ENCODE data around the gene GDF2.

The GDF2 gene

GRCh38 chr10:47374611-47375536 is 52.6 kb downstream of the GDF2 start:
- DNase-seq (no peak), ATAC-seq (ENCODE audit: insufficient read depth, low read depth) (no peak)
- Histone ChIP-seq H3K9ac (ENCODE audit: low read depth, low read length) (no peak overlapping the region), H3K4me3 (ENCODE audit: low read depth in 1 of 2, low read length in 2 of 2) (no peak overlapping the region), H4K20me1 (ENCODE audit: insufficient read depth, low read length) (no peaks in the 10 kb centered on the region), H3K27ac (ENCODE audit: low read length) (no peak overlapping the region), H3K79me2 (ENCODE audit: insufficient read depth, low read length) (no peaks in the 10 kb centered on the region), H3K27me3 (ENCODE audit: insufficient read depth, low read length, poor library complexity) (peaks cover 32% of the 10 kb centered on the region), H3K9me3 (ENCODE audit: insufficient read depth, low read length, severe bottlenecking) (no peaks in the 10 kb centered on the region), H3K4me1 (ENCODE audit: insufficient read depth, low read length) (no peaks in the 10 kb centered on the region), H3K36me3 (ENCODE audit: insufficient read depth, low read length) (no peaks in the 10 kb centered on the region), H3K4me2 (ENCODE audit: insufficient read depth, low read length) (no peak overlapping the region), H2AFZ (ENCODE audit: low read depth, low read length) (no peak overlapping the region)
- TF ChIP-seq EZH2 (IDR thresholded peaks at IDR 0.05; ENCODE audit: borderline replicate concordance, low read depth, low read length, severe bottlenecking) (no peak), CTCF (IDR thresholded peaks at IDR 0.05; ENCODE audit: borderline replicate concordance, extremely low read depth, low read length, poor library complexity, severe bottlenecking) (no peak)

GRCh38 chr10:47376522-47377220 is 54.4 kb downstream of the GDF2 start:
- DNase-seq (no peak), ATAC-seq (ENCODE audit: insufficient read depth, low read depth) (no peak)
- Histone ChIP-seq H3K79me2 (ENCODE audit: insufficient read depth, low read length) (no peaks in the 10 kb centered on the region), H3K9ac (ENCODE audit: low read depth, low read length) (no peak overlapping the region), H3K4me1 (ENCODE audit: insufficient read depth, low read length) (no peaks in the 10 kb centered on the region), H2AFZ (ENCODE audit: low read depth, low read length) (no peak overlapping the region), H3K27me3 (ENCODE audit: insufficient read depth, low read length, poor library complexity) (peaks cover 39% of the 10 kb centered on the region), H4K20me1 (ENCODE audit: insufficient read depth, low read length) (0 out of 2 replicates have a peak, but pooled peaks cover 3% of the 10 kb centered on the region), H3K4me2 (ENCODE audit: insufficient read depth, low read length) (no peak overlapping the region), H3K9me3 (ENCODE audit: insufficient read depth, low read length, severe bottlenecking) (no peaks in the 10 kb centered on the region), H3K27ac (ENCODE audit: low read length) (no peak overlapping the region), H3K4me3 (ENCODE audit: low read depth in 1 of 2, low read length in 2 of 2) (no peak overlapping the region), H3K36me3 (ENCODE audit: insufficient read depth, low read length) (no peaks in the 10 kb centered on the region)
- TF ChIP-seq CTCF (IDR thresholded peaks at IDR 0.05; ENCODE audit: borderline replicate concordance, extremely low read depth, low read length, poor library complexity, severe bottlenecking) (no peak), EZH2 (IDR thresholded peaks at IDR 0.05; ENCODE audit: borderline replicate concordance, low read depth, low read length, severe bottlenecking) (no peak)

All from DND-41 (cell line).